Measurements from ENCODE around the gene EFNA4.

EFNA4 gene

DNA sequence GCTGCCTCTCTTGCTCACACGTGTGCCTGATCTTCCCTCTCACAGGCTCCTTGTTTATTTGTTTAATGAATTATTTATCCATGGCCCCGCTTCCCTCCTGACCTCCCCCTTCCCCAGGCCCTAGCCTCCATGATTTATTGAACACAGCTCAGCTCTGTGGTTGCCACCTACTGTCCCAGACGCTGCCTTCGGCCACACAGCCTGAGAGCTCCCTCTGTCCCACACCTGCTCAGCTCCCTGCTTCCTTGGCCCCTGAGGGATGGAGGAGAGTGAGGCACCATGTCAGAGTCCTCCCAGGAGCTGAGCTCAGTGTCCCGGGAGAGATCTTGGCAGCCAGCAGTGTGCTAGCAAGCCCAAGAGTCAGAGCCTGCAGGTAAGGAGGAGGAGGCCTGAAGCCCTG is 12.0 kb downstream of the EFNA4 start:
- no peak for DNase-seq

DNA sequence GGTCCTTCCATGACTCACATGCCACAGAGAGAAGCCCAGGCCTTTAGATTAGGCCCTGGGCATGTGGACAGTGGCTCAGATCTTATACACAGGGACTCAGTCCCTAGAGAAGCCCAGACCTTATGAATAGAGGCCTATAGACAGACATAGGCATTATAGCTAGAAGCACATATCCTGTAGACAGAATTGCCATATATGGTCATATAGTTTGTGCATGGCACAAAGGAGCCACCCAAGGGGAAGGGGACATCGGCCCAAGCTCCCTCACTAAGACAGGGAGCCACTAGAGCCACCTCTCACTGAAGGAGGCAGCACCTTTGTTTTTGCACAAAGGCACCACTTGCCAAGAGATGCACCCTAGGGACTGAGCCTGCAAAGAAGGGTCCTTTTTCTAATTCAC is 12.8 kb downstream of the EFNA4 start:
- no peak for DNase-seq

DNA sequence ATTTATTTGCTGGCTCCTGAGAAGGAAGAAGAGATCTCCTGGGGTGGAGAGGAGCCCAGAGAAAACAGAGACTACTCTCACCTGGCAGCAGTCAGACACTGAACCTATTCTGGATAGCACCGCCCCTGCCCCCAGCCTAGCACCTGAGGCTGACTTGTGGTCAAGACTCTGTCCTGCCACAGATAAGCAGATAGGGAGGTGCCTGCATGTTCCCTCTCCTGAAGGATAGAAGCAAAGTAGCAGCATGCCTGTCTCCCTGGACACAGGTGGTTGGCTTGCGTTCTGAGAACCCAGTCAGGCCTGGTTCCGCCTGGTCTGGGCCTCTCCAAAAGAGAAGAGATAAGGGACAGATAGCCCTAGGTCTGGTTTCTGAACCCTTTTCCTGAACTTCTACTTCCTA is 13.8 kb downstream of the EFNA4 start:
- no peak for DNase-seq

DNA sequence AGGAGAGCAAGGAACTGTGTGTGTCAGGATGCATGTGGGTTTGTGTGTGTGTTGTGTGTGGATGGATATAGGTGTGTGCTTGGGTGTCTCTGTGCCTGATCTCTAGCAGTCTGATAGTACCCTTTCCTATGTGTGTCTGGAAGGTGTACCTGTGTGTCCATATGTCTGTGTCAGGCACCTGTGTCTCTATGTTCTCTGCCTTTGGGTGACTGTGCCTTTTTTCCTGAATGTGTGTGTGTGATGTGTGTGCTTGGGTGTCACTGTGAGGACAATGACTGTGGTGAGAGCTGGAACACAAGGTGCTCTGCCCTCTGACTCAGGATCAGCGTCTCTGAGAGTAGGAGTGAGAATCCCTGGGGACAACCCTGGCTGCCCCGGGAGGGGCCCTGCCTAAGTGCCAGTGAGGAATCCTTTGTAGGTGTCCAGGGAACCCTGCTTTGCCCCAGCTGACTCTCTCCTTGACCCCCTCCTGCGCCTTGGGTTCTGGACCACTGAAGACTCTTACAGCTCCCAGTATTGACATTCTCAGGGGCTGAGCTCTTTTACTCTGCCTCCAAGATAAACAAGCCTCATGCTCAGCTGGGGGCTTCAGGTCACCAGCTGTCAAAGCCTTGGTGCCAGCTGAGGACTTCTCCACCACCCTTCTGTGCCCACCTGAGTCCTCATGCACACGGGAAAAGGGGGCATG is 14.4 kb downstream of the EFNA4 start:
- no peak for DNase-seq

DNA sequence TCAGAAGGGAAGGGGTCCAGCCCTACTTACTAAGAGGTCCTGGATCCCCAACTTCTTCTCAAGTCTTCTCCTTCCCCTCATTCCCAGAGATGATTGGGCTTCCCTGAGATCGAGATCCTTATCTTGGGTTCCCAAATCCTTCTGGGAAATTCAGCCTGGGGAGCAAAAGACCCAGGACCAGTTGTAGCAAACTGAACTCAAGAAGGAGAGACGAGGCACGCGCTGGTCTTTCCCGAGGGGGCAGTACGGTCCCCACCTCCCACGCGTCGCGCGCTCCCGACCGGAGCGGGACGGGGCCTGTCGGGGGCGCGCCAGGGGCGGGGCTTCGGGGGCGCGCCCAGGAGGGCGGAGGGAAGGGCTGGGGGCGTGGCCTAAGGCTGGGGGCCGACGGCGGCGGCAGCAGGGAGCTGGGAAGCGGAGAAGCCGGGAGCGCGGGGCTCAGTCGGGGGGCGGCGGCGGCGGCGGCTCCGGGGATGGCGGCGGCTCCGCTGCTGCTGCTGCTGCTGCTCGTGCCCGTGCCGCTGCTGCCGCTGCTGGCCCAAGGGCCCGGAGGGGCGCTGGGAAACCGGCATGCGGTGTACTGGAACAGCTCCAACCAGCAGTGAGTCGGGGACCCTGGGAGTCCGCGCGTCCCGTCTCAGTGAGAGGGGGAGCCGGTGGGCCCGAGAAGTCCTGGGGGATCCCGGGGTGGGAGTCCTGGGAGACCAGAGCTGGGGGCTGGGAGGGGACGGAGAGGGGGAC is 15.1 kb downstream of the EFNA4 start, which contains the start of gene EFNA3:
TSS of gene EFNA3 (plus strand) at position 369 of the 741 bp plus-strand sequence. CDS start at position 474, 105 bp downstream.
- DNase-seq, result no peak

DNA sequence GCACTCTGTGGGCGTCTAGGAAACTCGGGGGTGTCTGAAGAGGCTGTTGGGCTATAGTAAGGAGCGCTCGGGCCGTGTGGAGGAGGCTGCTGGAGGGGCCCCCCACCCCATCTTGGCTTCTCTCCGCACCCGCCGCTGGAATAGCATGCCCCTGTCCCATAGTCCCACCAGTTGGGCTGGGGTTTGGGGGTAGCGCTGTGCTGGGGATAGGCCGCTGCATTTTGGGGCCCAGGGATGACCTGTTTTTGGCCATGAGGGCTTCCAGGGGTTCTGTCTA is 15.6 kb downstream of the EFNA4 start:
- no peak for DNase-seq

DNA sequence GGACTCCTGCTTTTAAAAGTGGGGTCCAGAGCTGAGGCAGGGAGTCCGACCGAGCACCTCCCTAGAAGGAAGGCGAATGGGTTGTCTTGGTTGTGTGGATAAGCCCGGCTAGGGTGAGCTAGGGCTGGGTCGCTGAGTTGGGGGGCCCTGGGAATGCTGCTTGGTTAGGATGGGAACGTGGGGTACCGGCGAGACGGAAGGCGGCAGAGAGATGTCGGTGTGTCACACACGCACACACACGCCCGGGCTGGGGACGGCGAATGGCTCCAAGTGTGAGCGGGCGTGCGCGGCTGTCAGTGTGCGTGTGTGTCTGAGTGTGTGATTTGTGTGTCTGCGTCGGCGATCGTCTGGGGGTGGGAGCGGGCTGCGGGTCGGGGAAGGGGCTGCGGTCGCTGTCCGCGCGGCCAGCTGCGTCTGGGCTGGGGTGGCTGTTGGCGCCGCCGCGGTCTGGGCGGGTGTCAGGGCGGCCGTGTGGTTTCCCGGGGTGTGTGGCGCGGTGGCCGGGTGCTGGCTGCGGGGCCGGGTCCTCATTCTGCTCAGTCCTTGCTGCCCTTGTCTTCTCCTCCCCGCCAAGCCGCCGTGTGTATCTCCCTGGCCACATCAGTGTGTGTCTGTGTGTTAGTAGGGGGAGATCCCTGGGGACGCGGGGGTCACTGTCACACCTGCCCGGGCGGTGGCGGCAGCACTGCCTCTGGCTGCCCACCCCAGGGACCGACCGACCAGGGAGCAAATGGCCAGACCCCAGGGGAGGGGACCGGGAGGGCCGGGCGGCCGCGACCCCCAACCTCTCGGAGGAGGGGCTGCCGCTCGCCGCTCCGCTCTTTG is 16.2 kb downstream of the EFNA4 start:
- DNase-seq, result no peak

DNA sequence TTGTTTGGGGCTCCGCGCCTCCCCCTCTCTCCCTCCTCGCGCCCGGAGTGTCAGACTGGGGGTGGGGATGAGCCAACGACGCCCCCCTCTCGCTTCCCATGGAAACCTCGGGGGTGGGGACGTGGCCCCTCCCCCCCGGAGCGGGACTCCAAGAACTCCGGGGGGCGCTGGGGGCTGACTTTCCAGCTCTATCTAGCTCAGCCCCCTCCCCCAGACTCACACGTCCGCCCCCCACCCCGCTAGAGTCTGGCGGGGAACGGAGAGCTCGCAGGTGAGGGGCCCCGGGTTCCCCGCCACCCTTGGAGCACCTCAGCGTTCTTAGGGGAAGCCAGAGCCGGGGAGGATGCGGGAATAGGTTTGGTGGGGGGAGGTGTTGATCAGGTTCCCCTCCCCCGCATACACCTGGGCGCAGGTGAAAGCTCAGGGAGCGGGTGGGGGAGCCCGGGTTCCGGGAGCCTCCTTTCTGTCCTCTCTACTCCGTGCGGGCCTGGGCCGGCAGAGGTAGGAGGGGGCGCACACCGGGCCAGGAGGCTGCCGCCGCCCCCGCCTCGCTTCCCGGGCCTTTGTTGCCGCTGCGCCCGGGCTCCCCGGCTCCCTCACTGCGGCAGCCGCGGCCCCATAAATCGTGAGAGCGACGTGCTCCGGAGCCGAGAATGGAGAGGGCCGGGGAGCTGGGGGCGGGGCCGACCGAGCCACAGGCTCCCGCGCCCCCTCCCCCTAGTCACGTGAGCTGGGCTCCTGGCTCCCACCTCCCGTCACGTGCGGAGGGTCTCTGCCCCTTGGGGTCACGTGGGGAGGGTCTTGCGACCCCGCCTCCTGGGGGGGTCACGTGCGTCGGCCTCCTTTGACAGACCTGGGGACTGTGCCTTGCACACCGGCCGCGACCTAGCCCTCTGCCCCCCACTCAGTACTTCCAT is 17.0 kb downstream of the EFNA4 start:
- DNase-seq, result peak; percentile 65

DNA sequence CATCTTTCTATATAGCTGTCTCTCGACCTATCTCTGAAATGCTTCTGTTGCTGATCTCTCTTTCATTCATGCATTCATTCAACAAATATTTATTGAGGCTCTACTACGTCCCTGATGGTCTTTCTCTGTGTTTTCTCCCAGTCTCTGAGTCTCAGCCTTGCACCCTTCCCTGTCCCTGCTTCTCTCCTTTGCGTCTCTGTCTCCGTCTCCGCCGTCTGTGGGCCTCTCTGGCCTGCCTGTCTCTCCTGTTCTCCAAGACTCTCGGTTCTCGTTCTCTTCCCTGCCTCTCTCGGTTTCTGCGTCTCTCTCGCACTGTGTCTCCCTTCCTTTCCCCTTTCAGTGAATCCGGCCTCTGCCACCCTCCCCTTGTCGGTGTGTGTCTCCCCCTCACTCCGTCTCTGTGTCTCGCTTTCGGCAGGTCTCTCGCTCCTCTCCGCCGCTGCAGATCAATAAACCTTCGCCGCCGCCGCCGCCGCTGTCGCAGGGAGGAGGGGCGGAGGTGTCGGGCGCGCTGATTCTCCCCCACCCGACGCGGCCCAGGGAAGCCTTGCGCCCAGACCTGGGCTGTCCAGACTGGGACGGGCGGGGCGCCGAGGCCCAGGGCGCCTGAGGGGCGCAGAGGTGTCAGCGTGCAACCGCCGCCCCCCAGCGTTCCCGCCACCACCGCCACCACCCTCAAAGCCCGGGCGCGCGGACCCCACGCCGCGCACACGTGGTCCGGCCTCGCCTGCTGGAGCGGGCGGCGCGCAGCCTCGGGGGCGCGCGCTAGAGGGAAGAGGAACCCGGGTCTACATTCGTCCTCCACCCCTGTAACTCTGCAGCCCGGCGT is 18.1 kb downstream of the EFNA4 start:
- DNase-seq, result no peak

DNA sequence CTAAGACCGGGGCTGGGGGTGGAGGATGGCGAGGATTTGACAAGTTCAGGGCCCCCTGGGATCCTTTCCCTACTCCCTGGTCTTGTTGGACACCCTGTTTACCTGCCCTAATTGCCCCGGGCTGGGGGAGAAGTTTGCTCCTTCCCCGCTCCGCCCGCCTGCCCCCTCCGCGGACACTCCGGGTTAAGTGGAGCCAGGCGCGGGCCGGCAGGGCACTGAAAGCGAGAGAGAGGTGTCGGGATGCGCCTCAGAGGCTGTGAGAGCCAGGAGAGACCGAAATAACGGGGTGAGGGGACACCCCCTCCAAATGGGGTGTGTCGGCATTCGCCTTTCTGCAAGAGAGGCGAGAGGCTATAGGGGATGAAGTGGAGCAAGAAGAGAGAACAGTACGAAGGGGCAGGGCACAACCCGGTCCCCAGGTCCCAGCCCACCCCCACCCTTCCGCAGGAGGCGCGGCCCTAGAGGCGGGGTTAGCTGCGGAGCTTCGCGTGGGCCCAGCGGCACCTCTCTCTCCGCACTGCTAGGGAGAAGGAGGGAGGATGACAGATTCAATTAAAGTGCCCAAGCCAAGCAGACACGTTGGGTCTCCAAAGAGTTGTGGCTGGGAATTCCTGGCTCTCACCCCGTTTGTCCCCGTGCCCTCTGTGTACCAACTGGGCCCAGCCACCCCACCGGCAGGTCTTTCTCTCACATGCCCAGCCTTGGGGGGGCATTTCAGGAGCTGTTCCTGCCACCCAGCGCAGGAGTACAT is 18.9 kb downstream of the EFNA4 start:
- no peak for DNase-seq

DNA sequence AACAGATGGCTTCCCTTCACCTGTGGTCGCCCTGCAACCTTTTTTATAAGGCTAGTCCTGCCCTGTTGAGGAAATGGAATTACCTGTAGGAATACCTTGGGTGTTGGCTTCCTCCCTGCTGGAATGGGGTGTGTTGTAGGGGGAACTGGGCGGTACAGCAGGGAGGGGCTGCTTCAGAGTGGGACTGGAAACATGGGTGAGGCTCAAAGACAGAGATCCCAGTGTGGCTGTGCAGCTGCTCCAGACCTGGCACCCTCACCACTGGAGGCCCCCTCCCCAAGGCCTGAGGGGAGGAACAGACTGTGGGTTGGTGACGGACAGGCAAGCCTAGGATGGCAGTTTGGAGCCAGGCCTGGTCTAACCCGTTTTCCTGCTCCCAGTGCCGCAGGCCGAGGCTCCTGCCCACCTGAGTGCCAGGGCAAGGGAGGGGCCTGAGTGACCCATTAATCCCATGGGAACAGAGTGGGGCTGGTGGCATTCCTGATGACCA is 19.6 kb downstream of the EFNA4 start:
- no peak for DNase-seq

DNA sequence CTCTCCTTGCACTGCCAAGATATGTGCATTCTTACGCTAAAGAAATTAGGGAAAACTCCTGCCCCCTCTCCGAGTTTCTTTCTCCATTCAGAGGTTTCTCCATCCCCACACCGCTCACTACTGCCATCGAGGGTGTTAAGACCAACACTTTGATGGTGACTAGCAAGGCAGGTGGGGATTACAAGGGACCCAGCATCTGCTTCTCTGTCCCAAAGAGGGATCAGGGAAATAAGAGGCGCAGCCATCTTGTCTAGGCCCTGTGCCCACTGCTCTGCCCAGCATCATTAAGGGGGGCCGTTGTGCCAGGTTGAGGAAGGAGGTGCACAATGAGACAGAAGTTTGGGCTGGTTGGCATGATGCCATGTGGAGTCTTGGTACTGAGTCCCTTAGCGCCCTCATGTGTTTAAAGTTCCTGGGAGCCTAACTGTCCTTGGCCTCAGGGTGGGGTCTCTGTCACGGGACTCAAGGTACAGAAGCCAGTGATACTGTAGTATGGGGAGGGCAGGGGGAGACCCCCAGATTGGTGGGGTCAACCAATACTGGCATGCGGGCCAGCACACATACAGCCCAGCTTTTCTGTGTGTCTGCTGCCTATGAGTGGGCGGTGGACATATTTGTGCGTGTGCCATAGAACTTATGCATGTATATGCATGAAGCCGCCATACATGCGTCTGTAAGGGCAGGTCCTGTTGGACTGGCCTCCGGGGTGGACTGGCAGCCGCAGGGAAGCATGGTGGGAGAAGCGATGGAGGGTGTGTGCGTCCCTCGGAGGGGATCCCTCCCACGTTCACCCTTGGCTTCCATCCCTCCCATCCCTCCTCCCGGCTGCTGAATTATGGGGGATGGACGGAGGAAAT is 20.6 kb downstream of the EFNA4 start:
- DNase-seq, result no peak

DNA sequence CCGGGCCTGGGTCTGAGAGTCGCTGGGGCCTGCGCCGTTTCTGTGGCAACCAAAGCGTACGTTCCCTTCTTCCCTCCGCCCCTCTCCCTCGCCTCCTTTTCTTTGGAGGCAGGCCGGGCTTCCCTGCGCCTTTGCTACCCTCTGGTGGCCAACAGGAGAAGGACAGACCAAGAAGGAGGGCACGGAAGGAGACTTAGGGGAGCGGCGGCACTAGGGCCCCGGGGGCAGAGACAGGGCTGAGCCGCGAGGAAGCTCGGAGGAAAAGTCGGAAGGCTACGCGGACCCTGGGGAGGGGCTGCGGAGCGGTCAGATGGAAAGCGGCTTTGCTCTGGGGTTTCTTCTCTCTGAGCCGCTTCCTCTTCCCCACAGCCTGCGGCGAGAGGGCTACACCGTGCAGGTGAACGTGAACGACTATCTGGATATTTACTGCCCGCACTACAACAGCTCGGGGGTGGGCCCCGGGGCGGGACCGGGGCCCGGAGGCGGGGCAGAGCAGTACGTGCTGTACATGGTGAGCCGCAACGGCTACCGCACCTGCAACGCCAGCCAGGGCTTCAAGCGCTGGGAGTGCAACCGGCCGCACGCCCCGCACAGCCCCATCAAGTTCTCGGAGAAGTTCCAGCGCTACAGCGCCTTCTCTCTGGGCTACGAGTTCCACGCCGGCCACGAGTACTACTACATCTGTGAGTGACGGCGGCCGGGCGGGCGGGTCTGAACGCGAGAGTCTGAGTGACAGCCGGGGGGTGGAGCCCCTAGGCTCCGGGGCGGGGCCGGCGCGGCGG is 21.4 kb downstream of the EFNA4 start:
- peak; percentile 84 for DNase-seq

DNA sequence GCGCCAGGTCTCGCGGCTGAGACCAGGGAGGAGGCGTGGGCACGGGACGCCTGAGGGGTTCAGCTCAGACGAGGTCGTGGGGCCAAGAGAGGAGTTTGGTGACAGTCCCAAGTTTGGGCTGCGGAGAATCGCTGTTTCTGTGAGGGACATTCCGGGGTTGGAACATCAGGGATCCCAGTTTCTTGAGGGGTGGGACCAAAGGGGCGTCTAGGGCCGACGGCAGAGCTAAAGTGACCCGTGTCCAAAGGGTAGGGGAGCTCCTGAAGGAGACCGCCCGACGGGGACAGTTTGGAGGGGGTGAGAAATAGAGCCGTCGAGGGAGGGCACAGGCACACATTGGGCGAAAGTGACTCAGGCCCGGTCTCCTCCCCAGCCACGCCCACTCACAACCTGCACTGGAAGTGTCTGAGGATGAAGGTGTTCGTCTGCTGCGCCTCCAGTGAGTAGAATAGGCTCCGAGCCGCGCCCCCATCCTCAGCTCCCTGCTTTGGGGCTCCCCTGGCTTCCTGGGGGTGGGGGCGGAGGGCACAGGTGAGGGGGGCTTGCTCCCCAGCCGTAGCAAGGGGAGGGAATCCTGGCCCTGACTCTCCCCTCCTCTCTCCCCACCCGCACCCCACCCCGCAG is 22.1 kb downstream of the EFNA4 start:
- no peak for DNase-seq

DNA sequence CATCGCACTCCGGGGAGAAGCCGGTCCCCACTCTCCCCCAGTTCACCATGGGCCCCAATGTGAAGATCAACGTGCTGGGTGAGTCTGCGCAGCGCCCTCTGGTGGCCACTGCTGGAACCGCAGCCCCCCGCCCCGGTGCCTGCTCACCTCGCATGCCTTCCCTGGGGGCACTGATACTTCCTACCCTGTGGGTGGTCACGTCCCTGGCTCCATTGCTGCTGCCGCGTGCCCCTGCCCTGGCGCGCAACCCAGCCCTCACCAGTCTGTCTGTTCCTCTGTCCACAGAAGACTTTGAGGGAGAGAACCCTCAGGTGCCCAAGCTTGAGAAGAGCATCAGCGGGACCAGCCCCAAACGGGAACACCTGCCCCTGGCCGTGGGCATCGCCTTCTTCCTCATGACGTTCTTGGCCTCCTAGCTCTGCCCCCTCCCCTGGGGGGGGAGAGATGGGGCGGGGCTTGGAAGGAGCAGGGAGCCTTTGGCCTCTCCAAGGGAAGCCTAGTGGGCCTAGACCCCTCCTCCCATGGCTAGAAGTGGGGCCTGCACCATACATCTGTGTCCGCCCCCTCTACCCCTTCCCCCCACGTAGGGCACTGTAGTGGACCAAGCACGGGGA is 22.7 kb downstream of the EFNA4 start:
- no peak for DNase-seq

DNA sequence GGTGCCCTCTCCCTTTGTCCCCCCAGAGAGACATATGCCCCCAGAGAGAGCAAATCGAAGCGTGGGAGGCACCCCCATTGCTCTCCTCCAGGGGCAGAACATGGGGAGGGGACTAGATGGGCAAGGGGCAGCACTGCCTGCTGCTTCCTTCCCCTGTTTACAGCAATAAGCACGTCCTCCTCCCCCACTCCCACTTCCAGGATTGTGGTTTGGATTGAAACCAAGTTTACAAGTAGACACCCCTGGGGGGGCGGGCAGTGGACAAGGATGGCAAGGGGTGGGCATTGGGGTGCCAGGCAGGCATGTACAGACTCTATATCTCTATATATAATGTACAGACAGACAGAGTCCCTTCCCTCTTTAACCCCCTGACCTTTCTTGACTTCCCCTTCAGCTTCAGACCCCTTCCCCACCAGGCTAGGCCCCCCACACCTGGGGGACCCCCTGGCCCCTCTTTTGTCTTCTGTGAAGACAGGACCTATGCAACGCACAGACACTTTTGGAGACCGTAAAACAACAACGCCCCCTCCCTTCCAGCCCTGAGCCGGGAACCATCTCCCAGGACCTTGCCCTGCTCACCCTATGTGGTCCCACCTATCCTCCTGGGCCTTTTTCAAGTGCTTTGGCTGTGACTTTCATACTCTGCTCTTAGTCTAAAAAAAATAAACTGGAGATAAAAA is 23.5 kb downstream of the EFNA4 start:
- no peak for DNase-seq
